ENCODE measurements around the gene POMT2.

- no peak for TF ChIP-seq CTCF (IDR thresholded peaks at IDR 0.05)
- TF ChIP-seq POLR2A (IDR thresholded peaks at IDR 0.05), result no peak
- no peak for TF ChIP-seq POLR2AphosphoS5 (IDR thresholded peaks at IDR 0.05)
- no peak for TF ChIP-seq EP300 (IDR thresholded peaks at IDR 0.05)
Observed at GRCh38 chr14:77319422-77319821, 1.3 kb downstream of the POMT2 start.
